Iris pigment epithelial cell (primary cell): ENCODE results near the gene TRIM45.
A peak's percentile ranks its signal among the peaks of the same experiment; 100 is the strongest.

Experiments
- DNase-seq: peaks from one replicate; pipeline ENCODE4 v3.0.0-alpha.2; 2011; ENCODE audit warnings: low read depth

Gene TRIM45

DNA sequence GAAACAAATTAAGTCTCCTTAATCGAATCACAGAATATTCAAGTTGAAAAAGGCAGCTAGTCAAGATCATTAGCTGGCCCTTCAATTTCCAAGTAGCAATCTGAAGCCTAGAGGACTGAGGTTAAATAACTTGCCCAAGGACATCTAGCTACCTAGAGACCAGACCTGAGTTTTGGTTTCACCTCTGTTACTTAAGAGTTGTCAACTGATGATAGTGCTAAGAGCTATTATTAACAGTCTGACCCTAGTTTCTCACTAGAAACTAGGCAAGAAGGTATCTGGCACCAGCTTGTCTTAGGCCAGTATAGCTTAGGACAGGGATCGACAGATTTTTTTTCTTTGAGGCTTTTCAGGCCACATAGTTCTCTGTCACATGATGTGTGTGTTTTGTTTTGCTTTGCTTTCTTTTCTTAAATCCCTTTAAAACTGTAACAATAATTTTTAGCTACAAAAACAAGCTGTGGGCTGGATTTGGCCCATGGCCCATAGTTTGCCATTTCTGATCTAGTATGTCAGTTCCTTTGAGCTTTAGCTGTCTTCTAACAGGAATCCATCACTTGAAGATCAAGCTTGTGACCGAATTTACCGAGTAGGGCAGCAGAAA lies 23.2 kb downstream of the TRIM45 start:
- peak; percentile 76 for DNase-seq

DNA sequence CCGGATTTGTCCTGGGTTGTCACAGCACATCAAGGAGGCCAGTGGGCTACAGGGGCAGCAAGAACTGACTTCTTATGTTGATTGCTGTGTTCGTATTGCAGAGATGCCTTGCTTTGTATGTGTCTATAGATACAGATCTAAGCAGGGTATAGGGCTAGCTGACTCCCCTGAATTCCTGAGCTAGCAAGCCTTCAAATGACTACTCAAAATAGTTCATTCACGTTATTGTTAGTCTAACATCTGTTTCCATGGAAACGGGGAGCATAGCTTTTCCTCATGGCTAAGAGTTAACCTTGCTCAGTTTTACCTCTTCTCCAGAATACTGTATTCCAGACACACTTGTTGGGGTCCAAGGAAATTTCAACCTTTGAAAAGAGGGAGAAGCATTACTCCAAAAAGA lies 24.1 kb downstream of the TRIM45 start:
- peak; percentile 75 for DNase-seq

DNA sequence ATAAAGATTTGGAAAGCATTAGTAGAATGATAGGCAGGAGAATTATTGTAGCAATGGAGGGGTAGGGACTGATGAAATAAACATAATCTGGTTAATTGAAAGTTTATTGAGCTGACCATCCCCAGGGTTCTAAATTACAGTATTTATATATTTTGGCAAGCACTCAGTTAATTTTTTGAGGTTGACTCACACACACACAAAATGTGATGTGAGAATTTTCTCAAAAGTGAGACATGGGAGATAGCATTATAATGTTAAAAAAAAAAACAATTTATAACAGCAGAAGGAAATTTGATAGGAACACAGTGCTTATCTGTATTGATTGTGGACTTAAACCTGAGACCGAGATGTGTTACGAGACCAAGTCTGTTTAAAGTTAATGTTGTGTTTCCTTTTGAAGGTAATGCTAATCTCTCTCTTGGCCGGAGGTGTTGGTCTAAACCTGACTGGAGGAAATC lies 24.6 kb downstream of the TRIM45 start:
- DNase-seq = peak; percentile 45

DNA sequence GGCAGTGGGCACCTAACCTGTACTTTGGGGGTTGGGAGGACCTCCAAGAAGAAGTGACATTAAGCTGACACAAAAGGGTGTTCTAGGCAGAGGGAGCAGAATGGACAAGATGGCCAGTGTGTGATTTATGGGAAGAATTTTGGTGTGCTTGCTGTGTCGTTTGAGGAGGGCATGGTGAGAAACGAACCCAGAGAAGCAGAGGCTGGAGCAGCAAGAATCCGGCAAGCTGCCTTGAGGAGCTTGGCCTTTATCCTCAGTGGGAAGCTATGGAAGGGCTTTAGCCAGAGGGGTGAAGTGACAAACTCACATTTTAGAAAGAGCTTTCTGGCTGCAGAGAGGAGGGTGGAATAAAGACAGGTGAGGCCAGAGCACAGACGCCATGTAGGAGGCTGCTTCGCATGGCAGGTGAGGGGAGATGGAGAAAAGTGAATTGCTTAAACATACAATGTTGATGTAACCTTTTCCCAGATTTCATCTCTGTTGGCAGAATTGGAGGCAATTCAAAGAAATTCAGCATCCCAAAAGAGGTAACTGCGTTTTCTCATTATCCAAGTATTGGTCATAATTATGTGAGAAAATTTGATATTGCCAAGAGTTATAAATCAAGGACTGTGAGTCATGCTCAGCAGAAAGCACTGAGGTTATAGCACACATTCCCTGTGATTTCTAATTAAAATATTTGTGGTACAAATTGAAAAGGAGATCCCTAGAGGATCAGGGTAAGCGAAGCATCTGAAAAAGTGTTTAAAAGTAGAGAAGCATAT lies 26.5 kb downstream of the TRIM45 start:
- DNase-seq = peak; percentile 44

DNA sequence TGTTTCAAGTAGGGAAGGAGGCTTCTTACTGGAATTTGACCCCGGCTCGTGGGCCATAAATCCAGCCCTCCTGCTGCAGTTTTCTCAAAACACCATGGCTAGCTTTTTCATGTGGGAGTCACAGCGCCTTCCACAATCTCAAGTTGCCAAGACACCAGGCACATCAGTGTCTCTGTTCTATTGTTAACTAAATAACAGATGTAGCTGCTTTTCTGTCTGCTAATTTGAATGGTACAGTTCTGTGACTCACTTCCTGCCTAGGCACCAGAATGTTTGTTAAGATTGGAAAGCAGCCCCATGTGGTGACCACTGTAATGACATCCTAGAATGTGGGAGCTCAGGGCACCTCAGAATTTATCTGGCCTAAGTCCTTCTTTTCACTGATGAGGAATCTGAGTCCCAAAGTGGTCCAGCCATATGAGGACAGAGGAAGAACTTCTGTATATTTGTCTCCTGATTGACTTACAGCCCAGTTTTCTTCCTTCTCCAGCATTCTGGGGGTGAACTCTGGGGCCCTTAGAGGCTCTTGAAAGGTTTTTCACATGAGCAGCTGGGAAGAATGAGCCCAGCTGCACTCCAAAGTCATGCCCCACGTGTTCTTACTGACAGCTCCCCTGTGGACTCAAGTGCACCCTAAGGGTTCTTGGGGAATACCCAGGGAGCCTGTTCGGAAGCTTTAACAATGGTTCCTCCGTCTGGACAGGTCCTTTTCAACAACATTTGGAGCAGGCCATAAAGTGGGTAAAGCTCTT lies 27.5 kb downstream of the TRIM45 start:
- peak; percentile 85 for DNase-seq

DNA sequence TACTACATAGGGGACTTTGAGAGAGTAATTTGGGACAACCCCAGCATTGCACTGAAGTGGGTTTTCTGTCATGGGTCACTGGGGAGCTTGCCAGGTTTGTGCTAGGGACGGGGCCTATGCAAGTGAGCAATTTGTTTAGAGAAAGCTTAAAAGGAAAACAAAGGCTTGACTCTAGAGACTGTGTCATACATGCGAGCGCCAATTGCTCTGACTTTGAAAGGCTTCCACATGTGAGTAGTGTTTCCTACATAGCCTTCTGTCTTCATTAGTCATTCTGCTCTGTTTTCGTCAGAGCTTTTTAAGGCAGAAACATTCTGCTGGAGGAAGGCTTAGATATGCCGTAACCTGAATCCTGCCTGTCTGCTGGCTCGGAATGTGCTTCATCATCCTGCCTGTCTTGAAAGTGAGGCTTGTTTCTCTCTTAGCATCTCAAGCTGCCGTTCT lies 28.4 kb downstream of the TRIM45 start:
- peak; percentile 100 for DNase-seq

DNA sequence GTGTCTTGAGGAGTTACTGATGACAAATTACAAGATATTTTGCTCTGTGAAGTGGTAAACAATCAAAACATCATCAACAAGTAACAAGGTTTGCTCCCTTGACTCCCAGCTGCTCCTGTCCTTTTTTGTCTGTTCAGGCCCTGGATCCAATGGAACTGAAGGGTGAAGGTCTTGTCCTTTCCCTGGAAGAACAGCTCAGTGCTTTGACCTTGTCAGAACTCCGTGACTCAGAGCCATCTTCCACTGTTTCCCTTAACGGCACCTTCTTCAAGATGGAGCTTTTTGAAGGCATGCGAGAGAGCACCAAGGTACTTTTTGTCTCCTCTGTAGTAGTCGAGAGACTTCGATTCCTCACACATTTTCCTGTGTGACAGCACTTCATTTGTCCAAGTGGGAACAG lies 29.0 kb downstream of the TRIM45 start:
- DNase-seq = peak; percentile 44

DNA sequence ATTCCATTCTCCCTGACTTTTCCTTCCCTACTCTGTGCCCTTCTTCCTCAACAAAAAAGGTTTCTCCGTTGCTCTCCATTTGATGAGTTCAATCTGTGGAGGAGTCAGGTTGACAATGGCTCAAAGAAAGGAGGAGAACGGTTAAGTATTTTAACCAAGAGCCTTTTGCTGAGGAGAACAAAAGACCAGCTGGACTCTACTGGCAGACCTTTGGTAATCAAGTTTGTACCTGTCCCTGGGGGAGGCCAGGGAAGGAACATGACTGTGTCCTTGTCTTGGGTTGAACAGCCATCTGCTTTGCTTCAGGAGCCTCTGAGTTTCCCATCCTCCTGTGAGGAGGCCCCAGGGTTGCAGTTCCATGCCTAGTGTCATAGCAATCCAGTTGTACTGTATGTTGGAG lies 31.6 kb downstream of the TRIM45 start:
- DNase-seq = no peak

DNA sequence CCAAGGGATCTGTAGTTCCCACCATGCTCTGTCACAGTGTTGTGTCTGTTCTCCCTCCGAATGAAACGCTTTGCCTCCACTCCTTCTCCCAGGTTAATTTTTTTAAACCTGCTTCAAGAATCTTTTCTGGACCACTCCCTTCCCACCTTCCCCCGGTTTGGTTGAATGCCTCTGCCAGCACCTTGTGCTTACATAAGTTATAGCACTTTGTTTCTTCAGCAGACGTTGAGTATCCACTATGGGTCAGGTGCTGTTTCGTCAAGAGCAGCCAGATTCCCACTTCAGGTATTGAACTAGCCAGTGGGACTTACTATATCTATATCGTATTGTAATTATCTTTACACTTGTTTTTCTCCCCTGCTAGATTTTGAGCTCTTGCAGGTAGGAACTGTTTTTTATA lies 33.9 kb downstream of the TRIM45 start:
- DNase-seq = no peak

DNA sequence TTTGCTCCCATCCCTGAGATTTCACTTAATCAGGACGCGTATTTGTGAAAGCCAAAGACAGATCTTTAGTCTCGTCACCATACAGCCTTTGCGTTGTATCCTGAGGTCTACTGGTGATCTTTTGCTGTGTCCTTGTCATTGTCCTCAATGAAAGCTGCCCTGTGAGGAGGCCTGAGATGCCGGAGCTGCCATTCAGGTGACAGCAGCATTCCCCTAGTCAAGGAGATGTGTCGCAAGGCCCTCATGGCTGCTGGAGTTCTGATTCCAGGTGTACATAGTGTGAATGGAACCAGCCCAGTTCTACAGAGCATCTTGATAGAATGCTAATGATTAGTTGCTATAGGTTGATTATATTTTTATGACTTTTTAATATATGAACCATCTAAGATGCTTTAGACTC lies 37.3 kb downstream of the TRIM45 start:
- DNase-seq = no peak

DNA sequence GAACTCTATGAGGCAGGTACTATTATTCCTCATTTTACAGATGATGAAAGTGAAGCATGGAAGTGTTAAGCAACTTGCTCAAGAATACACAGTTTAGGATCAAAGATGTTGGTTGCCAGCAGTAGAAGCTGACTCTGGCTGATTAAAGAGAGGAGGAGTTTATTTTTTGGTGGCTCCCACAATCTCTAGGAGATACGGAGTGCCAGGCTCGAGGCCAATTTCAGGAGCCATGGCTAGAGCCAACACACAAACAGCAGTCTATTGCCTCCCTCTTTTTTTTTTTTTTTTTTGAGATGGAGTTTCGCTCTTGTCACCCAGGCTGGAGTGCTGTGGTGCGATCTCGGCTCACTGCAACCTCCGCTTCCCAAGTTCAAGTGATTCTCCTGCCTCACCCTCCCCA lies 41.8 kb downstream of the TRIM45 start:
- no peak for DNase-seq

DNA sequence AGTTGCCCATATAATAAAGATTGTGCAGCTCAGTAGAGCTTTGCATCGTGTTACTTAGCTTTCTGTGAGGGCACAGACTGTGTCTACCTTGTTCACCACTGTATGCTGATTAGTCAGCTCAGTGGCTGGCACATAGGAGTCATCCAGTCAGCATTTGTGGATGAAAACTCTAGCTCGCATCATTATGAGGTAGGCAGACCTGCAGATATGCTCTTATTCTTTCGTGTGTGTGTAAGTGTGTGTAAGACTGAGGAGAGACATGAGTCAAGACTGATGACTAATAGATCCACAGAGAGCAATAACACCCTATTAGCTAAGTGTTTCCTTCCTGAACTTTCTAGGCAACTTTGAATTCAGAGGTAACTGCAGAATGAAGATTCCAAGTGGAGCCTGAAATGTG lies 44.3 kb downstream of the TRIM45 start:
- DNase-seq = peak; percentile 96

DNA sequence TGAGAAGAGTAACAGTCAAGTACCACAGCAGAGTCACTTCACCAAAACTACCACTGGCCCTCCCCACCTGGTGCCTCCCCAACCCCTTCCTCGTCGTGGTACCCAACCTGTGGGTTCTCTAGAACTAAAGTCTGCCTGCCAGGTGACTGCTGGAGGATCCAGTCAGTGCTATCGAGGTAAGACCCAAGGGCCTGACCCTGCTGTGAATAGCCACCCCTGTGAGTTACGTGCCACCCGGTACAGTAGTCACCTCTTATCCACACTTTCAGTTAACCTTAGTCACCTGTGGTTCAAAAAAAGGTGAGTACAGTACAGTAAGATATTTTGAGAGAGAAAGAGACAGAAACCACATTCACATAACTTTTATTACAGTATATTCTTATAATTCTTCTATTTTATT lies 44.9 kb downstream of the TRIM45 start:
- DNase-seq = no peak

DNA sequence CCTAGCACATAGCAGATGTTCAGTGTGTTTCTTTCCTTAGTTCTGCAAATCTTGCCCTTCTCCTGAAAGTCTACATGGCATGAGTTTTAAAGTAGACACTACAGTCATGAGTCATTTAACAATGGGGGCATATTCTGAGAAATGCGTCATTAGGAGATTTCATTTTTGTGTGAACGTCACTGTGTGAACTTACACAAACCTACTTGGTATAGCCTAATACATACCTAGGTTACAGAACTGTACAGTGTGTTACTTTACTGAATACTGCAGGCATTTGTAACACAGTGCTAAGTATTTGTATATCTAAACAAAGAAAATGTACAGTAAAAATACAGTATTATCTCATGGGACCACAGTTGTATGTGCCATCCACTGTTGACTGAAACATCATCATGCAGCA lies 51.4 kb downstream of the TRIM45 start:
- peak; percentile 39 for DNase-seq

DNA sequence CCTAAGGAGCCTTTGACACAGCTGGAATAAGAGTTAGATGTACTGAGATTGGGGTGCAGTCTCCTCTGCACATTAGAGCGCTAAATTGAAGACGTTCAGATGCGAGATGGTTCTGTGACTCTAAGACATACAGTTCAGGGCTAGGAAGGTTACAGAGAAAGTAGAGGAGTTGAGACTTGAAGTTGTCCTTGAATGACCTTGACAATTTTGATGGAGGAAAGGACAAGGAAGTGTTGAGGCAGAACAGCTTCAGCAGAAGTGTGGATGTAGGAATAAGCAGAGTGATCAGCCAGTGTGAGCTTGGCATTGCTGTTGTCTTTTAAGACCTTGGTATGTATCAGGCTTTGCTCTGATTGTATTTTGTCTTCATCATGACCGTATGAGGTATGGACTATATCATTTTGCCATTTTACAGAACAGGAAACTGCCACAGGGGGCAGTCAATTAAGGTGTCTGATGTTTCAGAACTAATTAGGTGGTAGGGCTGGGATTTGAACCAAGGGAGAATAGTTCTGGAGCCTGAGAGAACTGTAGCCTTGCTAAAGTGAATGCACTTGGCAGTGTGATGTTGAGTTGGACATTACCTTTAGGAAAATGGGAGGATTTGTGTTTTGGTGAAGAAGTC lies 52.2 kb downstream of the TRIM45 start:
- no peak for DNase-seq

DNA sequence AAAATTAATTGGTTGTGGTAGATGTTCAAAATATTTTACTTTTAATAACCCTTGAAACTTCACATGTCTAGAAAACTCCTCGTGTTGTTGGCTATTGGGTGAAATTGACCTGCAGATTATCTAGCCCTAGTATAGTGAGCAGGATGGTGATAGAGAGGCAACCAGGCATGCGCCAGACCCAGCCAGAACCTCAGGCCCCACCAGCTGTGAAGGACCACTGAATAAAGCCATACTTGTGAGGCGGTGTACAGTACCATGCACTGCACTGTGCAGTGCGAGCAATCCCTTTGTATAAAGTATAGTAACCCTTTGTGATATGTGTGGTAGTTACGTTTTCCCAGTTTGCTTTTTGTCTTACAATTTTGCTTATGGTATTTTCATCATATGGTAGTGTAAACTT lies 53.0 kb downstream of the TRIM45 start:
- no peak for DNase-seq

DNA sequence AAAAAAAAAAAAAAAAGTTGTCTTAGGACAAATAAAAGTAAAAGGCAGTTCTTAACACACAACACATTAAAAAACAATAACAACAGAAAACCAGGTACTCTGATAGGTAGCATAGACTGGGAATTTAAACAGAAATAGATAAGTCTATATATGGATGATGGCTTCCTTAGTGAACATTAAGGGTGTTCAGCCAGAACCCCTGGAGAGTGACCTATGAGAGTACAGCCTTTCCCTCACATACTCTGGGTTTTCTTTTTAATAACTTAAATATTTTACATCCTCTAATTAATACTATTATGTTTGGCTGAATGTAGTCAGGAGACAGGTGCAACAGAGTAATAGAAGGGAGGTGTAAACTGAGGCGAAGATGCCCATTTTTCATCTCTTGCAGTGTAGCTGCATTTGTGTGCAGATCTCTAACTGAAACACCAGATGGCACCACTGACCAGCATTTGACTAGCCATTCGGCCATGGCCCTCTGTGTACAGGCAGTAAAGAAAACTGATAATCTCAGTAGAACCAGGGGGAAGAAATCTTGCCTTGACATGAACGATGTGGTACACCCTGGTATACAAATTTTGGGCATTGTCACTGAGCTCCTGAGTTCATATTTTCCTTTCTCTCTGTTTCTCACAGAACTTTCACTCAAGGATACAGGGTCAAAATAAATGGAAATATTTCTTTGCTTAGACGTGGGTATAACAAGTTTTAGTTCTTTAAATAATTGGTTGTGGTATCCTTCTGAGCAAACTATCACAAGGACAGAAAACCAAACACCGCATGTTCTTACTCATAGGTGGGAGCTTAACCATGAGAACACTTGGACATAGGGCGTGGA lies 53.8 kb downstream of the TRIM45 start:
- DNase-seq = peak; percentile 62

DNA sequence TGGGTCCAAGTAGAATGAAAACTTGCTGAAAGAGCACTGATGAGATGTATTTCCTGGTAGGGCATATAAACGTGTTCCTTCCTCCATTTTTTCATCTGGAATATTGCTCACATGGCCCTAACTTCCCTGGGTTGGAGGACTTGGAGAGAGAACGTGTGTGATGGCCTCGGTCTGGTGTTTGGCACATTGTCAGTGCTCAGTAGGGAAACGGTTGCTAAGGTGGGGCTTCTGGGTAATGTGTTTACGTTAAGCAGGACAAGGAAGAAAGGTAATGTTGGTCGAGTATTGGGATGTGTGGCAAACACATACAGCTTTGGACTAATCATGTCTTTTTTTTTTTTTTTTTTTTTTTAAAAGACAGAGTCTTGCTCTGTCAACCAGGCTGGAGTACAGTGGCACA lies 55.2 kb downstream of the TRIM45 start:
- DNase-seq = no peak

DNA sequence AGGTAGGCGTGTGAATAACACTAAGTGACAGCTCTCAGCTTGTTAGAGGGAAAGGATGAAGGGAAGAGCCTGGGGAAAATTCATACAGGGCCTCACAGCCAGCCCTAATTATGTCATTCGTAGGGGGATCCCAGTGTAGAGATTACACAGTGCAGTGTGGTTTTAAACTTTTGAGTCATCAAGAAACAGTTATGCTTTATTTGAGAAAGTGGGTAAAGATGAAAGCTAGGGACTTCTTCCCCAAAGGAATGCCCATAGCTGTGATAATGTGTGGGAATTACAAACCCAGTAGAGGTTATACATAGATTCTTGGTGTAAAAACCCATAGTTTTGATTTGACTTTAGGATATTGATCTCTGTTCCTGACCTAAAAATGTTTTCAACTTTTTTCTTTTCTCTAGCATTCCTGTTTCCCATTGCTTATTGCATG lies 59.5 kb downstream of the TRIM45 start:
- DNase-seq = peak; percentile 87
